Inferior parietal cortex (tissue), 1 donor: ENCODE results near the gene CNTNAP2.

Experiments used
- DNase-seq: peaks from one replicate; pipeline ENCODE4 v3.0.0-alpha.2; 2016; ENCODE audit errors: extremely low spot score

Gene CNTNAP2

DNA sequence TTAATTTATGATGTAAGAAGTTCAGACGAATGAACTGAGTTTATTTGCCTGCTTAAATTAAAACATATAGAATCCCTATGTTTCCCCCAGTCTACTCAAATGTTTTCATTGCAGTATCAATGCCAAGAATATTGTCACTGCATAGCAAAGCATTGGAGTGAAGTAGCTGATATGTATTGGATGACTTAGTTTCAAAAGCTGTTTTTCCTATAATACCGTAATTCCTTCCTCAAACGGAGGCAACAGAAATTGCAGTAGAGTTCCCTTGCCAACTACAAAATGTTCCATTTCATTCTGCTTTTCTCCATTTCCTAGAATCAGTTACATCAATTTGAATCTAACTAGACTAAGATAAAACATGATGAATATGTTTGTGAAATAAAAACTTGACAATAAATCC lies 174.1 kb downstream of the CNTNAP2 start:
- no peak for DNase-seq

GRCh38 chr7:146291900-146292299 lies 175.3 kb downstream of the CNTNAP2 start:
- DNase-seq: no peak

DNA sequence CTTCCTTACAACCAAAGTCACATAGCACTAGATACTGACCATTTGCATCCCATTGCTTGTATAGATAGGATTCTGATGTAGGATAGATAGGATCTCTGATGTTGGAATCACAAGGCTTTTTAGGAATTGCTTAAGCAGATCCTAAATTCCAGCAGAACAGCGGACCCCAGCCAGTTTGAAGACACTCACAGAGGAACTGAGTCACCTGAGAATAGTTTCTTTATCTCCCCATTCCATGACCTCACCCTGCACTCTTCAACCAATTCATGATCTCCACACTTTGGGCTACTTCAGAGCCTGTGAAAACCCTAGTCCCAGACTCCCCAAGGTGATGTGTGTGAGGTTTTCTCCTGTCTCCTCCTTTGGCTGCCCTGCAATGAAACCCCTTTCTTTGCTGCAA lies 179.4 kb downstream of the CNTNAP2 start:
- DNase-seq: no peak

DNA sequence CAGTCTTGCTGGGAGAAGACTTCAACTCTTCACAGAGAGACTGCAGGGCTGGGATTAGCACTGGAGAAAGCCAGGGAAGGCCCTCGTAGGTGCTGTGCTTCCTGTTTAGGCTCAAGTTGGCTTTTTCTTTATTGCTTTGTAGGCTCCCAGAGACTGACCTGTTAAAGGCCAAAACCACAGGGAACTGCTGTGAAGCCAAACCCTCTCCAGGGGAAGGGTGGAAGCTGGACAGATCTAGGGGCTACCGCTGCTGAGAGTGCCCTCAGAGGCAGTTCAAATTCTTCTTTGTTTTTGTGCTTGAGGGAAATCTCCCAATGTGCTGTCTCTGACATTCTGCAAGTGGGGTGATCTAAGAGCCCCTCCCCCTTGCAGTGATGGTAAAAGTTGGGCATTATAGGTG lies 198.4 kb downstream of the CNTNAP2 start:
- no peak for DNase-seq

DNA sequence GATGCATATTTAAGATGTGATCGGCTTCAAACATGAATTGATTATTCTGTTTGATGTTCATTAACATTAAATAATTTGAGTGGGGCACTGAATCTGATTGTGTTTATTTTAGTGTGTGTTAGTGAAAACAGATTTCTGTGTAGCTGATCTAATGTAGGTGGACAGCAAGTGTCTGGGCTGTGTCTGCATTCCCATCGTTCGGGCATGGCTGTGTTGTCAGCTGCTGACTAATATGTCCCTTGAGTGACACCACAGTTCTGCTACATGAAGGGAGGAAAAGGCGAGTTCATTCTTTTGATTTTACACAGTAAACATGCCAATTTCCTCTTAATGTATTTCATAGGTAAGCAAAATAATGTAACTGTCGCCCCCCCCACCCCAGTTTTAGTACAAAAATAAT lies 203.0 kb downstream of the CNTNAP2 start:
- no peak for DNase-seq

- DNase-seq: no peak
Observed at GRCh38 chr7:146321301-146321700, 204.7 kb downstream of the CNTNAP2 start.

DNA sequence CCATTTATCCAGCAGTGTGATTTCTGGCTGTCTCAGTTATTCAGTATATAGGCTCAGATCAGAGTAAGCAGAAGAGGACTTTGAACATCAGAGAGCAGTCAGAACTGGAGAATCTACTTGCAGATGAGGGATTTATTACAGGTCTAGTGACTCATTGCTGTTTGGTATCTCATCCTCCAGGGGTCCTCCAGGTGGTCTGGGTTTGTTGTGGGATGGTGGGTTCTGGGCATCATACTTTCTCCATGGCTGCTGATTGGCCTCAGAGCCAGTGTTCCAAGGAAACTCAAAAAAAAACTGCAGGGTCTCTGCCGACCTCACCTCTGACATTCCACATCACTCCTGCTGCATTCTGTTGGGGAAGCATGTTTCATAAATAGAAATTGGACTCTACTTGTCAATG lies 214.8 kb downstream of the CNTNAP2 start:
- DNase-seq: no peak

- no peak for DNase-seq
Observed at GRCh38 chr7:146345251-146345650, 228.7 kb downstream of the CNTNAP2 start.

DNA sequence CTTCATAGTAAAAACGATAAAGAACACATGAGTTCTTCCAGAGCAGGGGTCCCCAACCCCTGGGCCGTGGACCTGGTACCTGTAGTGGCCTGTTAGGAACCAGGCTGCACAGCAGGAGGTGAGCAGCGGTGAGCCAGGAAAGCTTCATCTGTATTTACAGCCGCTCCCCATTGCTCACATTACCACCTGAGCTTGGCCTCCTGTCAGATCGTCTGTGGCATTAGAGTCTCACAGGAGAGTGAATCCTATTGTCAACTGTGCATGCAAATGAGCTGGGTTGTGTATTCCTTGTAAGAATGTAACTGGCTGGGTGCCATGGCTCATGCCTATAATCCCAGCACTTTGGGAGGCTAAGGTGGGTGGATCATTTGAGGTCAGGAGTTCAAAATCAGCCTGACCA lies 229.5 kb downstream of the CNTNAP2 start:
- no peak for DNase-seq

- DNase-seq: no peak
Observed at GRCh38 chr7:146355216-146355615, 238.6 kb downstream of the CNTNAP2 start.

- DNase-seq: no peak
Observed at GRCh38 chr7:146359176-146359575, 242.6 kb downstream of the CNTNAP2 start.

- no peak for DNase-seq
Observed at GRCh38 chr7:146366938-146367337, 250.3 kb downstream of the CNTNAP2 start.

DNA sequence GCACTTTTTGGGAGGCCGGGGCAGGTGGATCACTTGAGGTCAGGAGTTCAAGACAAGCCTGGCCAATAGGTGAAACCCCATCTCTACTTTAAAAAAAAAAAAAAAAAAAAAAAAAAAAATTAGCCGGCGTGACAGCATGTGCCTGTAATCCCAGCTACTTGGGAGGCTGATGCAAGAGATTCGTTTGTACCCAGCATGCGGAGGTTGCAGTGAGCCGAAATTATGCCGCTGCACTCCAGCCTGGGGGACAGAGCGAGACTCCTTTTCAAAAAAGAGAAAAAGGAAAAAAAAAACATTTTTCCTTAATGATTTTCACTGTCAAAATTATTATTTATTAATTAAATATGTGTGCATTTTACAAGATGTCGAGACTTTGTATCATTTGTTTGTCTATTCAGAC lies 253.6 kb downstream of the CNTNAP2 start:
- DNase-seq: no peak

DNA sequence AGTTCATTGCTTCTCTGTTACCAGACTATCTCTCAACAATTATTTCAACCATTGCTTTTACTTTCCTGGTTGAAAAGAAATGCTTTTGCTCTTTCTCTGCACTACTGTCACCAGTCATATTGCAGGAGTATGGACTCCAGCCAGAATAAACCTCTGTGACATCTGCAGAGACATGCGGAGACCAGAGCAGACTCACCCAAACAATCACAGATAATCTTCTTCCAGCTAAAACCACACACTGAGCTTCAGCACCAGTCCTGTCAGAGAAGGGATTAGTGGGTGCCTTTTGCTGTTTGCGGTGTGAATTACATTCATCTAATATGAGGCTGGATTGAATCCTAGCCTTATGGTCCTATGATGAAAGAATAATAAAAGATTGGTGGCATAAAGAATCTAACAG lies 258.6 kb downstream of the CNTNAP2 start:
- DNase-seq: no peak

DNA sequence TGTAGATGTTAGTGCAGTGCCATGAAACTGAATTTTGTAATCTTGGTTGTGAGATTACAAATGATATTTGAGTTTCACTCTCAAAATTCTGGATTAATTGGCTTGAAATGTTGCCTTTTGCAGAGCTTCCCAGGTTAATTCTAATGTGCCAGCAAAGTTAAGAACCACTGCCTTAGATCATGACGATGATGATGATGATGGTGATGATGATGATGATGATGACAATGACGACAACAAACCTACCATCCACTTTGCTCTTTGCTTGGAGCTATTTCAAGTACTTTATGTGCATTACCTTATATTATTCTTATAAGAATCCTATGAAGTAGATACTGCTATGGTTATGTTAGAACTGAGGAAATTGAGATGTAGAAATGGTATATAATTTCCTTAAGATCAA lies 261.6 kb downstream of the CNTNAP2 start:
- no peak for DNase-seq

- DNase-seq: no peak
Observed at GRCh38 chr7:146387140-146387539, 270.5 kb downstream of the CNTNAP2 start.

DNA sequence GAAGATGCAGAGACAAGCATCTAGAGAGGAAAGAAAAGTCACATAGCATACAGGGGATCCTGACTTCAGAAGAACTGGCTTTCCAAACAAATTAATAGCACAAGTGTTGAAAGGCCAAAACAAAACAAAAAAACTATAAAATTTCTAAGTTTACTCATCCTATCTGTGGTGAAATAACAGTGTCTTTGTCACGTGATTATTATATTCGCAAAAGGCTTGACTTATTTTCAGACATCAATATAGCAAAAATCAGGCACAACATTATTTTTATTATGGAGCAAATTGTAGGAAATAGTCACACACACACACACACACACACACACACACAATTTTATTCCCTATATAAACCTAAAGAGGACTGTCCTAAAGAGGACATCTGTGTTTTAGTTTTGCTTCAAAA lies 272.3 kb downstream of the CNTNAP2 start:
- DNase-seq: no peak

DNA sequence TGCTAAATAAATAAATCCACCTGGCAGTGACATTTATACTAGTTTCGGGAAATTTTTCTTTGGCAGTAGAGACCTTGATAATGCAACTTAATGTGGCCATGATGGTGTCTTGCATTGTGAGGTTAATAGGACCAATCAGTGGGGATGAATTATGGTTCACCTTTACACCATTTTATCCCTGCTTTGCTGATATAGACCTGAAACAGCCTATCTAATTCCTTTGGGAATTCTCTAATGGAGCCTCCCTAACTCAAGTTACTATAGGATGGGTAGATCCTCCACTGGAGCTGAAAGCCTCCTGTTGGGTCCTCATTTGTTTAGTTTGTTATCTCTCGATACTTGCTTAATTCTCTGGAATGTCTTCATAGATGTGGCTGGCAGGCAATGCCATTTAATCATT lies 276.7 kb downstream of the CNTNAP2 start:
- DNase-seq: no peak

DNA sequence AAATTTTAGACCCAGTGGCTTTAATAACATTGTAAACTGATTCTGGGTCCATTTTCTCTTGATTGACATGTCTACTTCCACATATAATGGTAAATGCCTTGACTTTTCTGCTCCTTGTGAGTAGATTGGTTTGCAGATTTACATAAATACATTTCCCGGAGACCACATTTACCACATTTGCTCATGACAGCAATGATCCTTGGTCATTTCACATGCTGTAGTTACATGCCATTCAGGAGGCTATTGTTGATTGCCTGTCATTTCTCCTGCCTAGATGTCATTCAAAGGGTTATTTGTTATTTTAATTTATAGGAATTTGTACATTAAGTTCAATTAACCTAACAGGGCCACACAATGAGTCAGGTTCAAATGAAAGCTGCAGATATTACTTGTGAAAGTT lies 280.5 kb downstream of the CNTNAP2 start:
- DNase-seq: no peak

- DNase-seq: no peak
Observed at GRCh38 chr7:146401939-146402338, 285.3 kb downstream of the CNTNAP2 start.

DNA sequence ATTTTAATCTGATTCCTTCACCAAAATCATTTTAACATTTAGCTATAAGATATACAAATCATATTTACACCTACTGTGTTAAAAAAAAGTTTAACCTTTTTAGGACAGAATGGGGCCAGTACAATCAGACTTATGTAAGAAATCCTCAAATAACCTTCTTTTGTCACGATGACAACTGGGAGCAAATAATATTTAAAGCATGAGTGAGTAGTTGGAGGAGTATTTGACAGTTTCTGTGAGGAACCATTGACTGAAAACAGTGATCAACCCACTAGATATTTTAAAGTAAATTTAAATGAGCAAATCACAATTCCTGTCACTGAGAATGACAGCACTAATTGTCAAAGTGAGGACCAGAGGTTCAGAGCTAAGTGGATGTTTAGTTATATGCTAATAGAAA lies 289.1 kb downstream of the CNTNAP2 start:
- DNase-seq: no peak

DNA sequence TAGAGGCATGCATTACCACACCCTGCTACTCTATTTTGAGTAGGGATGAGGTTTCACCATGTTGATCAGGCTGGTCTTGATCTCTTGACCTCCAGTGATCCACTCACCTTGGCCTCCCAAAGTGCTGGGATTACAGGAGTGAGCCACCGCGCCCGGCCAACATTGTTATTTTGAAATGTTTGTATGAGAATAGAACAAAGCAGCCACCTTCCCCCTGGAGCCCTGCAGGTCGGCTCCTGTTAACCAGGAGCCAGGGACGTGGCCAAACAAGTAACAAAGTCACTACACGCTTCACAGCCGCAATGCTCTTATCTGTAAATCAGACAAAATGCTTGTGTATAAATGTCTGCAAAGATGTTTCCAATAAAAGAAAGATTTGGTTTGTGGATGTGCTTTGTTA lies 295.4 kb downstream of the CNTNAP2 start:
- DNase-seq: no peak

DNA sequence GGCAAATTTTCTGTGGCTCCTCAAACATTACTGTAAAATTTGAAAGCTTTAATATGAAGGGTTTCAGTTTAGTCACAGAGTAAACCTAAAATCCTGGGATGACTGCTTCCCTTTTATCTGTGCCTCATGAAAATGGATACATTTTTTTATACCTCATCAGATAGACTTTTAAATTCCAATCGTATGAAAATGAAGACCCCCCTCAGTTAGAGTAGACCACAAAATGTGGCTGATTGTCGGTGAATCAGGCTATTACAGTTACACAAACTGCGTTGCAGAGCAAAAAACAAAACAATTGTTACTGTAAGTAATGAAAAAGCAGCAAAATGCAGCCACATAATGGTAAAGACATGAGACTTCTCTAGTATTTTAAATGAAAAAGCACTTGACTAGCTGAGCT lies 296.2 kb downstream of the CNTNAP2 start:
- DNase-seq: no peak

- DNase-seq: no peak
Observed at GRCh38 chr7:146414373-146414772, 297.8 kb downstream of the CNTNAP2 start.

DNA sequence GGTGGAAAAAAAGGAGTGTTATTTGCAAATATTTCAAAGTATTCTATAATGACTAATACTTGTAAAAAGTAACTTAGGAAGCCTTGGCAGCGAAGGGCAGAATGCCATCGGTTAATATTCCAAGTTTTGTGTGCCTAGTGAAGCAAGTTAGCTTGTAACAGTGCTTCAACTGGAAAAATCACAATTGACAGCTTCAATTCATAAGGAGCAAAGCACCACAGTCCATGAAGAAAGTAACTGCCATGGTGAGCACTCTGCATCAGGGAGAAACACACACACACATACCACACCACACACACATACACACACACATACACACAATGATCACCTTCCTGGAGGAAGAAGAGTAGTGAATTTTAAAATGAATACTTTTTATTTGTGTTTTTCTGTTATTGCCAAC lies 298.3 kb downstream of the CNTNAP2 start:
- DNase-seq: no peak
